HK-2 (cell line): ENCODE measurements around the gene PROSER3.

ENCODE experiments used
- DNase-seq: peaks from one replicate; pipeline ENCODE4 v3.0.0-alpha.2; 2018; ENCODE audit not compliant: unreplicated experiment

The PROSER3 gene

DNA sequence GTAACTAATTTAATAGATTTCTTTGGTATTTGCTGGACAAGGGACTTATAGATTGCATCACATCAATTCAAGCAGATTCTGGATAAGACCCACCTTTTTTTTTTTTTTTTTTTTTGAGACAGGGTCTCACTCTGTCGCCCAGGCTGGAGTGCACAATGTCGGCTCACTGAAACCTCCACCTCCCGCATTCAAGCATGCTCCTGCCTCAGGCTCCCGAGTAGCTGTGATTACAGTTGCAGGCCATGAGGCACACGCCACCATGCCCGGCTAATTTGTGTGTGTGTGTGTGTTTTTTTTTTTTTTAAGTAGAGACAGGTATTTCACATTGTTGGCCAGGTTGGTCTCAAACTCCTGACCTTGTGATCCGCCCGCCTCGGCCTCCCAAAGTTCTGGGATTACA is 58.9 kb downstream of the PROSER3 start:
- DNase-seq = no peak

DNA sequence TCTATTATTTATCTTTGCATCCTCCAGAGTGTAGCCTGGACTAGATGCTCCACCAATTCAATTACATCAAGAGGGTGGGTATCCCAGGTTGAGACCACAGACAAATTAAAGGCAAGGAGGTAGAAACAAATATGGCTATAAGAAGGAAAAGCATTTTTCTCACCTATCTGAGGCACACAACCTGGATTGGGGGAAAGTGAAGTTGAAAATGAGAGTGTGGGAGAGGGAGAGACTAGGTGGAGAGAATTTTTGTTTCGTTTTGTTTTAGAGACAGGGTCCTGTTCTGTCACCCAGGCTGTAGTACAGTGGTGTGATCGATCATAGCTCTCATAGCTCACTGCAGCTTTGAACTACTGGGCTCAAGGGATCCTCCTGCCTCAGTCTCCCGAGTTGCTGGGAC is 60.5 kb downstream of the PROSER3 start:
- DNase-seq = no peak
